Measurements from ENCODE around the gene SAP30.

SAP30 gene

DNA sequence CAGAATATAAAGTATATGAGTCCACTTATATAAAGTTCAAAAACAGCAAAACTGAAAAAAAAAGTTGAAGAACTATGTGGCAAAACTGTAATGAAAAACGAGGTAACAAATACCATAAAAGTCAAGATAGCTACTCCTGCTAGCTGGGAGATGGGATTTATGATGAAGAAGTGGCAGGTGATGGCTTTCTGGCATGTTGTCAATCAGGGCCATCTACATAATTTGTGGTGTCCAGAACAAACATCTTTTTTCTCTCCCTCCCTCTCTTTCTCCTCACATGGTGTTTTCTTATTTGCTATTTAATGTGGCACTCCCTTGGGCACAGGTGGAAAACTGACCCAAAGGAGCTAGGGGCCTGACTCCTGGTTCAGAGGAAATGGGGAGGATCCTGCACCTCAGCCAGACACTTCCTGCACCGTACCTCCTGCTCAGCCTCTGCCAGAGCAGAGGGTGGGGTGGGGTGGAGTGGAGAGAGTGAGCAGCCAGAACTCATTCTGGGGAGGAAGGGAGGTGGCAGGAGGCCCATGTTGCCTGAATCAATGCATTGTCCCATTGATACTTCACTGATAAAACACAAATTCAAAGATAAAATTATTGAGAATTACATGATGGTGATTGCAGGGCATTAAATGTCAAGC lies 5.3 kb upstream of the SAP30 start:
- in situ Hi-C loops (cut with MboI; ENCODE audit: low sequenced_read_pairs), result no loop called here

DNA sequence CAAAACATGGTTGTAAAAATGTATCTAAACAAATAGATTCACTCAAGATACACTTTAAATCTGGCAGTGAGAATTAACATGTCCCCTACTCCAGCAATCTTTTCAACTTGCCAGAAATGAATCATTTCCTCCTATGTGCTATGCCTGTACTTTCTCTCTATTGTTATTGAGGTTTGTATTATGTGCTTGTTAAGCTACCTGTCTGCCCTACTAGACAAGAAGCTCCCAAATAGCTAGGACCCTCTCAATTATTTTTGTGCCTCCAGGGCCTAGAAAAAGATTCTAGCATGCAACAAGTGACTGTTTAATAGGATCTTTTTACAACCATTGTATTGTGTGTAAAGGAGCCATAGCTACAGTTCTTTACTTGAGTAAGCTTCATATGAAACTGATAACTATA lies 3.5 kb upstream of the SAP30 start:
- in situ Hi-C loops (cut with MboI; ENCODE audit: low sequenced_read_pairs), result no loop called here

DNA sequence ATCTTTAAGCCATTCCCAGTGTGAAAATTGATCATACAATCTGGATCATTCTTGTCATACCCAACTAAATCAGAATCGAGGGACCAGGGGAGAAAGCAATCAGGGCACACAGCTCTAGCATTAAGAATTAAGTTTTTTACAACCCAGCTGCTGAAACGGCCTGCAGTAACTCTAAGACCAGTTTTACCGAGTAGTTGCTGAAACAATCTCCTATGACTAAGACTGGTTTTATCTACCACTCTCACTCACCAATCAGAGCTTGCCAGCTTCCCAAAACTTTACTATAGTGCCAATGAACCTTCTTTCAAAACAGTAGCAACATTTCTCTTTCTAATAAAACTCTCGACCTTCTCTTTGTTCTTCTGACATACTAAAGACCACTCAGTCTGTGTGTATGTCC lies 2.8 kb upstream of the SAP30 start:
- in situ Hi-C loops (cut with MboI; ENCODE audit: low sequenced_read_pairs), result no loop called here

DNA sequence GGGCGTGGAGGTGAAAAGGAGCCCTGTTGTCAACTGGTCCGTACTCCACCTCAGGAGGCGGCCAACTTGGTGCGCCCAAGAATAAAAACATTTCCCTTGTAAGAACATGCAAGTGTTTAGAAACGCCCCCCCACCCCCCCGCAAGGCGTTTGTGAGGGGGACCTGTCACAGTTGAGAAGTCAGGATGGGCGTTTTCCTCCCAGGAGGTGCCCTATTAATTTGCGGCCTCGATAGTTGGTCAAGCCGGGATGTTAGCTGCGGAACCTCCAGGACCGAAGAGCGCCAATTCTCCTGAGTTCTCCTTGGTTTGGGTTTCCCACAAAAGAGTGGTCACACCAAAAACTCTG lies 651 bp upstream of the SAP30 start:
- in situ Hi-C loops (cut with MboI; ENCODE audit: low sequenced_read_pairs), result no loop called here

DNA sequence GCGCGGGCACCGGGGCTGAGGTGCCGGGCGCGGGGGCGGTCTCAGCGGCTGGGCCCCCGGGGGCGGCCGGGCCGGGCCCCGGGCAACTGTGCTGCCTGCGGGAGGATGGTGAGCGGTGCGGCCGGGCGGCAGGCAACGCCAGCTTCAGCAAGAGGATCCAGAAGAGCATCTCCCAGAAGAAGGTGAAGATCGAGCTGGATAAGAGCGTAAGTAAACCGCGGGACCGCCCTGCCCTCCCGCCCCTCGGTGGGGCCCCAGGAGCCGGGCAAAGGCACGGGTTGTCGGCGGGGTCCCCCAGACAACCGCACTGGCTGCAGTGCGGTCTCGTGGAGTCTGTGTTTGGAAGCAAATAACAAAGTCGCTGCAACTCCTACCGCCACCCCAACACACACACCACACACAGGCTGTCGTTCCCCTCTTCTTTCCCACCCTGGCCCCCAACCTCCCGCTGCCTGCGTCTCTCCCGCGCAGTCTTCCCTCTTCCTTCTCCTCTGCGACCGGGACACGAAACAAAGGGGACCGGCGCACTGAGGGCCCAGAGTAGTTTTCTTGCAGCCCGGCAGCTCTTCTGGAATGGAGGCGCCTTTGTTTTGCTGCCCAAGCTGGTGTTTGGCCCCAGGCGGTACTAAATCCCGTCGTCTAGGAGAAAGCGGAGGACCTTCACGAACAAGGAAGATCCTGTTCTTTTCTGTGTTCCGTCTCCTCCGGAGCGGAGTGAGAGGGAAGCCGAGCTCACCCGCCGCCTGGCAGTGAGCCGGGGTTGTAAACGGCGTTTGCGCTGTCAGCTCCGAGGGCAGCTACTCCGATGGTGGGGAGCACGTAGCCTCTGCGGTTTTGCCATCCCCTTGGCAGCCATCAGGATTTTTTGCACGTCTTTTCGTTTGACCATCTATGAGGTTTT lies 788 bp downstream of the SAP30 start:
- in situ Hi-C loops (cut with MboI; ENCODE audit: low sequenced_read_pairs), result no loop called here

DNA sequence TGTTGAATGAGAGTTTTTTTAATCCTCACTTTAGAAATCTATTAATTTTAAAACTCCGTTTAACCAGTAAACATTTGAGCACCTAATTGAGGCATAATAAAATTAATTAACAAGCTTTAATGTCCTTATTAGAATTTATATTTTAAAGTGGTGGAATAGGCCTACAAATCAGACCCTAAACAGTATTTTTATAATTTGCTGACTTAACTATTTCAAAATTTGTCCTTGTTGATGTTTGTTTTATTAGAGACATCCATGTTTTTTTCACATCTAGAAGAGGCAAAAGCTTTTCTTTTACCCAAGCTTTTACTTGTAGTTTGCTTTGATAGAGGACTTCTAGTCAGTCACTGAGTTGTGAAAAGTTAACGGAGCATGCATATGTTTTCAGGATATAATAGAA lies 3.8 kb downstream of the SAP30 start:
- in situ Hi-C loops (cut with MboI; ENCODE audit: low sequenced_read_pairs), result no loop called here

DNA sequence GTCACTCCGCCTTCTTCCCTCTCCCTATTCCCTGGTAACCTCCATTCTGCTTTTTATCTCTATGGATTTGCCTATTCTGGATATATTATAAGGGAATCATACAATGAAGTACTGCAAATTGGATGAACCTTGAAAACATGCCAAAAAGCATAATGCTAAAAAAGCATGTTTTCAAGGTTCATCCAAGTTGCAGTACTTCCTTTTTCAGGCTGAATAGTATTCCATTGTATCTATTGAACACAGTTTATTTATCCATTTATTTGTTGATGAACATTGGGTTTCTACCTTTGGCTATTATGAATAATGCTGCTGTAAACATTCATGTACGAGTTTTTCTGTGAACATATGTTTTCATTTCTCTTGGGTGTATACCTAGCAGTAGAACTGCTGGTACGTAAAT lies 9.2 kb downstream of the SAP30 start:
- in situ Hi-C loops (cut with MboI; ENCODE audit: low sequenced_read_pairs), result no loop called here

DNA sequence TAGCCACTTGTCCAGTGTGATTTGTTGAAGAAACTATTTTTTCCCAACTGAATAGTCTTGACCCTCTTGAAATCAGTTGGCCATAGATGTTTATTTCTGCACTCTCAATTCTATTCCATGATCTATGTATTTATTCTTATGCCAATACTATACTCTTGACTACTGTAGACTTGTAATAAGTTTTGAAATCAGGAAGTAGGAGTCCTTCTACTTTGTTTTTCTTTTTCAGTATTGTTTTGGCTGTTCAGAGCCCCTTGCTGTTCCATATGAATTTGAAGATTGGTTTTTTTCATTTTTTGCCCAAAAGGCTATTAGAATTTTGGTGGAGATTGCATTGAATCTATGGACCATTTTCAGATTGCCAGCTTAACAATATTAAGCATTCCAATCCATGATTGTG lies 10.2 kb downstream of the SAP30 start:
- in situ Hi-C loops (cut with MboI; ENCODE audit: low sequenced_read_pairs), result no loop called here

DNA sequence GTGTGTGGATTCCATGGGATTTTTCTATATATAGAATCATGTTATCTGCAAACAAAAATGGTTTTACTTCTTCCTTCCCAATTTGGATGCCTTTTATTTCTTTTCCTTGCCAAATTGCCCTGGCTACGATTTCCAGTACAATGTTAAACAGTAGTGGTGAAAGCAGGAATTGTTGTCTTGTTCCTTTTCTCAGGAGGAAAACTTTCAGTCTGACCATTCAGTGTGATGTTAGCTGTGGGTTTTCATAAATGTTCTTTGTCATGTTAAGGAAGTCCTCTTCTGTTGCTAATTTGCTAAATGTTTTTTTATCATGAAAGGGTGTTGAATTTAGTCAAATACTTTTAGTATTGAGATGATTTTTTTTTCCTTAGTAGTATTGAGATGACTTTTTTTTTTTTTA lies 10.9 kb downstream of the SAP30 start:
- in situ Hi-C loops (cut with MboI; ENCODE audit: low sequenced_read_pairs), result no loop called here

DNA sequence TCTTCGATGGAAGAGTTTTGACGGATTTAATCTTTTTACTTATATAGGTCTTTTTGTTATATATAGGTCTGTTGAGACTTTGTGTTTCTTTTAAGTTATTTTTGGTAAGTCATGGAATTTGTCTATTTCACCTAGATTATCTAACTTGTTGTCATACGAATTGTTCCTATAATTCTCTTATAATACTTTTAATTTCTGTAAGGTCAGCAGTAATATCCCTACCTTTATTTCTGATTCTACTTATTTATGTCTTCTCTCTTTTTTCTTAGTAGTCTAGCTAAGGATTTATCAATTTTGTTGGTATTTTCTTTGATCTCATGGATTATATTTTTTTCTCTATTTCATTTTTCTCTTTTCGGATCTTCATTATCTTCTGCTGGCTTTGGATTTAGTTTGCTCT lies 11.6 kb downstream of the SAP30 start:
- in situ Hi-C loops (cut with MboI; ENCODE audit: low sequenced_read_pairs), result no loop called here

DNA sequence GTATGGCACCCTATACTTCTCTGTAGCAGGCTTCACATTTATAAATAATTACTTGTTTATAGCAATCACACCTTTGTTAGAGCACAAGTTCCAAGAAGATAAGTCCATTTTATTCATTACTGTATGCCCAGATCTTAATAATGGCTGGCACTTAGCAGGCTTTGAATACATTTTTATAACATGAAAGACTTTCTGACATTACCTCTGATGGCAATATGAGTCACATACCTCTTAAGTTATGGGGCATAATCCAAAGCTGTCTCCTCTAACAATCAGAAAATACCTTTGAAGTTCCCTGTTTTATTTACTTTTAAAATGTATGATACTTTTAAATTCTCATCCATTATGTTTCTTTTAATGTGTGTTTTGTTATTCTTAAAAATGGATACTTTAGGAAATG lies 16.0 kb downstream of the SAP30 start:
- in situ Hi-C loops (cut with MboI; ENCODE audit: low sequenced_read_pairs), result no loop called here

DNA sequence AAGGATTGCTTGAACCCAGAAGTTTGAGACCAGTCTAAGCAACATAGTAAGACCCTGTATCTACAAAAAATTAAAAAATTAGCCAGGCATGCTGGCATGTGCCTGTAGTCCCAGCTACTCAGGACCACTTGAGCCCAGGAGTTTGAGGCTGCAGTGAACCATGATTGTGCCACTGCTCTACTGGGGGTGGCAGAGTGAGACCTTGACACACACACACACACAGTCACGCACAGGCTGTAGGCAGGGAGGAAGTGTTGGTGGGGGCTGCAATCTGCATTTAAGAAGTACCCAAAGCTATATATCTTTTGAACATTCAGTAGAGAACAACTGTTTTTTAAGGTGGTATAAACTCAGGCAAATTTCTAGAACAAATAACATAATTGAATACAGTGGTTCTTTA lies 20.9 kb downstream of the SAP30 start:
- in situ Hi-C loops (cut with MboI; ENCODE audit: low sequenced_read_pairs), result no loop called here

DNA sequence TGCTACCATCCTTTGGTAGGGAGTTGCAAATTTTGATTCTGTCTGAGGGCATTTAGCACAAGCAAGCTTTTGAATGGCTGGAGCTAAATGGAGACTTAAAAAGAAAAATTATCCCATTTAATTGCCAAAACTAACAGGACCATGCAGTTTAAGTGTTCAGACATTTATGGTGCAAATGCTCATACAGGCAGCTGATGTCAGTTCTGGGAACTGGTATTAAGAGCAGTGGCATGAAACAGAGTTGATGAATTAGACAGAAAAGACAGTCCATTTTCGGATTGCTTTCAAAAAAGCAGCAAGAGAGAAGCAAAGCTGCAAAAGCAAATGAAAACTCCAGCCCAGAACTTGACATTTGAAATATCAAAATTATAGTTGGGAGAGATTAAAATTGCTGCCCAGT lies 26.9 kb downstream of the SAP30 start:
- in situ Hi-C loops (cut with MboI; ENCODE audit: low sequenced_read_pairs), result no loop called here

DNA sequence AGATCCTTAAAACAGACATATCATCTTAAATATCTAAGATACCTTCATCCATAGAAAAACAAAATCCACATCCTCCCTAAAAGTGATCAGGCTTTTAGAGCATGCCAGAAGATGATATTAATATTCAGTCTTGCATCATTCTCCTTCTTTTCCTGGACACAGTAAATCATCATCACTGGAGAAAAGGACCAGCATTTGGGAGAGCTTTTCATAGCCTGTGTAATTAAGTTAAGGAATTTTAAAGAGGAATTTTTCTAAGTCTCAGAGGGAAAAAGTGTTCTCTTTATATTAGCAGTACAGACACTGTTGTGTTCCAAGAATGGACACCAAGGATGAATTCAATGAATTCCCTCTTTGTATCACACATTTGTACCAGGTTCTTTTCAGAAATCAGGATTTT lies 27.5 kb downstream of the SAP30 start:
- in situ Hi-C loops (cut with MboI; ENCODE audit: low sequenced_read_pairs), result no loop called here

DNA sequence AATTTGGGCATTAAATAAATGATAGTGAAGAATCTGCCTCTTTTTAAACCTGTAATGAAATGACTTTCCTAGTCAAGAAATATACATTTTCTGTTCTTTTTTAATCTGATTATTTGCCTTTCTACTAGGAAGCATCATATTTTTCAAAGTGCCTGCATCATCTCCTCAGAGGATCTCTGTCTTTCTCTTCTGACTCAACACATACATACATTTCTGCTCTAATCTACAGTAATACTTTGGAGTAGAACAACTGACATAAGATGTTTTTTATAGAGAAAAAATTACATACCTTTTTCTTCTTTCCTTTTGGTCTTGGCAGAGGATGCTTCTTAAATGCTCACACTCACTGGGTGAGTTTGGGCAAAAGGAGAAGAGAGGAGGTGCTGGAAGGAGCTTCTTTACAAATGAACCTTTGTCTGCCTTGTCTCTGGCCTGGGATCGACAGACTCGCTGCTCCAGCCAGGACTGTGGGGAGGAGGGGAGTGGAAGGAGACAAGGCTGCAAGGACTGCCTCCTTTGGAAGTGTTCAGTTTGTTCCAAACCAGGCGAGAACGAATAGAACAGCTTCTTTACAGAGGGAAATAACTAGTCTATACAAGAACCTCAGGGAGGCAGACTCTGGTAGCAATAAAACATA lies 28.1 kb downstream of the SAP30 start, which contains the start of gene SCRG1:
TSS of gene SCRG1 (minus strand) at position 338 of the 637 bp plus-strand sequence. CDS start 7,702 bp downstream, outside the sequence.
- in situ Hi-C loops (cut with MboI; ENCODE audit: low sequenced_read_pairs), result no loop called here

DNA sequence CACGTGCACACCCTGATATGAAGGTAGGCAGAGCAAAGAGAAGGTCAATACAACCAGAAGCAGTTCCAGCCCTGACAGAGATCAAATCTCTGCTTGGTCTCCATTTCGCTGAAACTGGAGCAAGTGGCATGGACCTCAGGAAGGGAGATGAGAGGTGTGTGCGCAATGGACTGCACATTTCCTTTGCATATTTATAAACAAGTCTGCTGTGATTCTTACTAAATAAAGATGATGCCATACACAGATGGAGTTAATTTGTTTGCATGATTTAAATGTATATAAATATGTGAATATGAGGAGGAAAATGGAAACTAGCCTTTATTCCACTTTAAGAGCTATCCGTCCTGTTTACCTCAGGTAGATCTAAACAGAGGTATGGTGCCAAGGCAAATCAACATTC lies 30.3 kb downstream of the SAP30 start:
- in situ Hi-C loops (cut with MboI; ENCODE audit: low sequenced_read_pairs), result loop anchor here (25.0 kb wide), 1 partner anchor 389 kb away; no protein-coding TSS in a partner anchor

DNA sequence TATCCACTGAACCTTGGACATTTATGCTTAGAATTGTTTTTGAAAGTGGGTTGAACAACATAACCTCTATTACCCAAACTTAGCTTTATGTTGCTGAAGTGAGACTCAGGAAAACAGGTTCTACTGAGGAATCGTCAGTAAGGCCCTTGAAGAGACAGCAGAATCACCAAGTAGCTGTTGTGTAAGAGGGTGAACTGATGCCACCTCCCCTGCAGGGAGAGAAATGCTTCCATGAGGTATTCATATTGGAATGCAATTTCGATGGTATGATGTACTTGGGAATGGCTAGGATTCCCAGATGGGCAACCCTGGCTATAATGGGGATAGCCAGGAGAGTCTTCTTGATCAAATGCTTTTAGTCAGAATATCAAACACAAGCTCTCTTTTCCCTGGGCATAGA lies 32.3 kb downstream of the SAP30 start:
- in situ Hi-C loops (cut with MboI; ENCODE audit: low sequenced_read_pairs), result loop anchor here (25.0 kb wide), 1 partner anchor 391 kb away; no protein-coding TSS in a partner anchor

DNA sequence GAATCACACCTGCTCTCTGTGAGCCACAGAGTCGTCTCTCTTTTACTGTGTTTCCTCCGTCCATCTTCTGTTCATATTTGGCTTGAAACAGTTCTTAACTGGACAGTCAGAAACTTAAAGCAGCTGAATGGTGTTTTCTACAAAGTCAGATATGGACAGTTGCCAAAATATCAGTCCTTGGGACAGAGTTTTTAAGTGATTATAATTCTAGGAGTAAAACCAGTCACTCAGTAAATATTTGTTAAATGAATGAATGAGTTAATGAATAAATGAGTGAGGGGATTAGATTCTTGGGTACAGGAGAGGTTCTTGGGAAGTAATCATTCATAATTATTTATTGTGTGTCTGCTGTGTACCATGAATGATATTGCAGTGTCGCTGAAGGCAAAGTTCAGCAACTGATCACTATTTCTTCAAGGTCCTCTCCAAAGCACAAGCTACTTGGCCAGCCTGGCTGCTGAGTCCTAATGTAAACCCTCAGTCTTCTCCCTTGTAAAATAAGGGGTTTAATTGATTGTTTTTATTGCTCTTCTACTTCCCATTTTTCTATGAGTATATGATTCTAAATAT lies 33.6 kb downstream of the SAP30 start:
- in situ Hi-C loops (cut with MboI; ENCODE audit: low sequenced_read_pairs), result loop anchor here (25.0 kb wide), 1 partner anchor 392 kb away; no protein-coding TSS in a partner anchor

DNA sequence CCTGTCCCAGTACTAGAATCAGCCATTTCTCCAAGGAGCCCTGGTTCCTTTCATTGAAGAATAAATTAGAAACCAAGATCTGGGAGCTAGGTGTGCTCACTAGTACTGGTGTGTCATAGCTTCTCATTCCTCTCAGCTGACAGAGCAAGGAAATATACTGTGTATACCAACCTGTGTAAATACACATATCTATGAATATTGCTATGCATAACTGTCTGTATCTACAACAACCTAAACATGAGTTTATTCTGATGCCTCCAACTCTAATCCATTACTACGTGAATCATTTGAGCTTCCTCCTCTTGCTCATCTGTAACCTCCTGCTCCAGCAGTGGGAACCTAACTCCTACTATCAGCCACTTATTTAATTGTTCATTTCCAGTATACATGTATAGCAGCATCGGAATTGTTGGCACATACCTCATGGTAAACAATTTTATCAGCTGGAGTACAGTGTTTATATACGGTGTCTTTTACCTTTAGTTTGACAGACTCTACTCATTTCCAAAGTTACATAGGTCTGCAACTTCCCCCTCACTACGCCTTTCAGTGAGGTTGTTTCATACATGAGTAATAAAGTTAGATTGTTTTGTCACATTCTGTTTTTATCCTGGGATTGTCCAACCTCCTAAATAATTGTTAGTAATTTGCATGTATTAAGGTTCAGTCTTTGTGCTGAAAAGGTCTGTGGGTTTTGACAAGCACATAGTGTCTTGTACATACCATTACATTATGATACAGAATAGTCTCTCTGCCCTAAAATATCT lies 35.3 kb downstream of the SAP30 start:
- in situ Hi-C loops (cut with MboI; ENCODE audit: low sequenced_read_pairs), result loop anchor here (25.0 kb wide), 1 partner anchor 394 kb away; no protein-coding TSS in a partner anchor

DNA sequence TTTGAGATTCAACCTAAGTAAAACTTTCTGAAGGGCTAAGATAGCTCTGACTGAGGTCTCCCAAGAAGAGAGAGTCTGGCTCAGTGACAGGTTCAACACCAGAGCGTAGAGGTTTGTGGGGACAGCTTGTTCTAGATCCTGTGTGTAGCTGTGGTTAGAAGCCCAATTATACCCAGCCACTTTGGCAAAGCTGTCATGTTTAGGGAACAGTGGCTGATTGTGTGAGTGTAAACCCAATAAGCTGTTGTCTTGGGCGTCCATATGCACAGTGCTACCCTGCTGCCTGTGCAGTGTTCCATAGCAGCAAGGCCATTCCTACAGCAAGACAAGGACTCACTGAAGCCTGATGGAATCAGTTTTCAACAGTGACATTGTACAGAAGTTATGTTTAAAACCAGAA lies 39.3 kb downstream of the SAP30 start:
- in situ Hi-C loops (cut with MboI; ENCODE audit: low sequenced_read_pairs), result loop anchor here (10.0 to 25.0 kb wide), 2 partner anchors 85 to 398 kb away; no protein-coding TSS in a partner anchor
